Neural progenitor cell (in vitro differentiated cells): Measurements from ENCODE around the gene PRIMA1. TPM values are rescaled to one million over a fixed set of nuclear protein-coding genes. Genes with fewer than 3 reads are reported as not detected.

Experiments used
- DNase-seq: peaks from one replicate; pipeline ENCODE4 v3.0.0-alpha.2; 2016; ENCODE audit warnings: low spot score
- H2AFZ ChIP-seq: fragments of 200-600 bp; sonication (generic); replicated peaks from 2 replicates; pipeline ENCODE4 v1.6.1; 2016; ENCODE audit warnings: antibody characterized with exemption
- H3F3A ChIP-seq: fragments of 200-600 bp; sonication (generic); 2 replicates; pipeline ENCODE4 v1.6.1; 2016; ENCODE audit warnings: antibody characterized with exemption, low read depth
- H3K27ac ChIP-seq: fragments of 200-600 bp; sonication (generic); 2 replicates; pipeline ENCODE4 v1.5.1; 2016; ENCODE audit warnings: mild to moderate bottlenecking
- H3K27me3 ChIP-seq: fragments of 200-600 bp; sonication (generic); 2 replicates; pipeline ENCODE4 v1.6.1; 2016; ENCODE audit warnings: mild to moderate bottlenecking, moderate library complexity
- H3K36me3 ChIP-seq: fragments of 200-600 bp; sonication (generic); 2 replicates; pipeline ENCODE4 v1.5.1; 2016
- H3K4me1 ChIP-seq: fragments of 200-600 bp; sonication (generic); 2 replicates; pipeline ENCODE4 v1.6.1; 2016; ENCODE audit warnings: mixed run types
- H3K4me2 ChIP-seq: fragments of 200-600 bp; sonication (generic); 2 replicates; pipeline ENCODE4 v1.6.1; 2016
- H3K4me3 ChIP-seq: fragments of 200-600 bp; sonication (generic); 2 replicates; pipeline ENCODE4 v1.5.1; 2016
- H3K79me2 ChIP-seq: fragments of 200-600 bp; sonication (generic); 2 replicates; pipeline ENCODE4 v1.6.1; 2016; ENCODE audit warnings: low read depth
- H3K9ac ChIP-seq: fragments of 200-600 bp; sonication (generic); 2 replicates; pipeline ENCODE4 v1.6.1; 2016
- H3K9me3 ChIP-seq: fragments of 200-600 bp; sonication (generic); 2 replicates; pipeline ENCODE4 v1.5.1; 2016; ENCODE audit warnings: low read depth
- H4K20me1 ChIP-seq: fragments of 200-600 bp; sonication (generic); 2 replicates; pipeline ENCODE4 v1.6.1; 2016; ENCODE audit warnings: low read depth
- H3K27ac Mint-ChIP-seq: 3 replicates; pipeline ENCODE4 v1.8.0; 2021; ENCODE audit warnings: mixed read lengths
- H3K27me3 Mint-ChIP-seq: 2 replicates; pipeline ENCODE4 v1.8.0; 2022; ENCODE audit warnings: low read depth, mild to moderate bottlenecking, inconsistent platforms, moderate library complexity, mixed read lengths; ENCODE audit not compliant: insufficient read depth
- H3K36me3 Mint-ChIP-seq: 3 replicates; pipeline ENCODE4 v1.8.0; 2021; ENCODE audit warnings: mixed read lengths
- H3K4me1 Mint-ChIP-seq: 3 replicates; pipeline ENCODE4 v1.8.0; 2021; ENCODE audit warnings: mixed read lengths
- H3K4me3 Mint-ChIP-seq: 3 replicates; pipeline ENCODE4 v1.8.0; 2021; ENCODE audit warnings: mild to moderate bottlenecking, moderate library complexity, mixed read lengths
- H3K9me3 Mint-ChIP-seq: 3 replicates; pipeline ENCODE4 v1.8.0; 2020; ENCODE audit warnings: mixed read lengths
- EZH2 ChIP-seq: fragments of 200-600 bp; sonication (generic); IDR thresholded peaks from 2 replicates; pipeline ENCODE4 v1.6.1; 2017; ENCODE audit warnings: antibody characterized with exemption, mild to moderate bottlenecking, moderate library complexity
- EZH2phosphoT487 ChIP-seq: fragments of 200-600 bp; sonication (generic); IDR thresholded peaks from 2 replicates; pipeline ENCODE4 v1.6.1; 2017; ENCODE audit warnings: antibody characterized with exemption
- total RNA-seq: library from RNA; depleted of rRNA; stranded (reverse); fragments of >200 nt; gene quantifications from 2 replicates; pipeline ENCODE4 v1.2.3, GENCODE V29; 2015; ENCODE audit warnings: low replicate concordance
- TF ChIP-seq, protein P1 (sequence below): fragments of 200-600 bp; sonication (generic); IDR thresholded peaks from 2 replicates; pipeline ENCODE4 v1.5.1; 2017; ENCODE audit warnings: antibody characterized with exemption, mild to moderate bottlenecking

Gene PRIMA1
- total RNA-seq, 1 donor from 2014 or later = 2.8 TPM

DNA sequence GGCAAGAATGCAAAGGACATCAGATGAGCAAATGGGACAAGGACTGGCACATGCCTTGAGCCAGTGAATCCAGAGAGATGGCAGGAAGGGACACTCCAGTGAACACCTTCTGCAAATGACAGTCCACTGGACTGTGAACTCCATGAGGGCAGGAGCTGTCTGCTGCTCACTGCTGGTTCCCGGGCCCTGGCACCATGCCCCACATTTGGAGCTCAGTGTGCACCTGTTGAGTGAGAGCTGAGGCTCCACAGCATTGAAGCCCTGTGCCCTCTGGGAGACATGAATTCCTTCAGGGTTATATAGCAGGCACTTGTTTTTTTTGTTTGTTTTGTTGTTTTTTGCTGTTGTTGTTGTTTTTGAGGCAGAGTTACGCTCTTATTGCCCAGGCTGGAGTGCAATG lies 13.1 kb downstream of the PRIMA1 start:
- Histone ChIP-seq H3K27me3 (no peaks in the 10 kb centered on the region), H3K4me1 (peaks cover 7% of the 10 kb centered on the region), H3K9me3 (no peaks in the 10 kb centered on the region), H2AFZ (no peak overlapping the region), H4K20me1 (no peaks in the 10 kb centered on the region), H3K4me3 (no peak overlapping the region), H3K27ac (no peak overlapping the region), H3K9ac (no peak overlapping the region), H3K79me2 (no peaks in the 10 kb centered on the region), H3F3A (no peaks in the 10 kb centered on the region), H3K36me3 (no peaks in the 10 kb centered on the region), H3K4me2 (no peak overlapping the region)
- no peak for DNase-seq
- Mint-ChIP-seq H3K4me3 (no peak overlapping the region), H3K36me3 (peaks cover 4% of the 10 kb centered on the region), H3K4me1 (peaks cover 8% of the 10 kb centered on the region), H3K27me3 (peaks cover 2% of the 10 kb centered on the region), H3K27ac (no peak overlapping the region), H3K9me3 (no peaks in the 10 kb centered on the region)
- TF ChIP-seq, protein P1, sequence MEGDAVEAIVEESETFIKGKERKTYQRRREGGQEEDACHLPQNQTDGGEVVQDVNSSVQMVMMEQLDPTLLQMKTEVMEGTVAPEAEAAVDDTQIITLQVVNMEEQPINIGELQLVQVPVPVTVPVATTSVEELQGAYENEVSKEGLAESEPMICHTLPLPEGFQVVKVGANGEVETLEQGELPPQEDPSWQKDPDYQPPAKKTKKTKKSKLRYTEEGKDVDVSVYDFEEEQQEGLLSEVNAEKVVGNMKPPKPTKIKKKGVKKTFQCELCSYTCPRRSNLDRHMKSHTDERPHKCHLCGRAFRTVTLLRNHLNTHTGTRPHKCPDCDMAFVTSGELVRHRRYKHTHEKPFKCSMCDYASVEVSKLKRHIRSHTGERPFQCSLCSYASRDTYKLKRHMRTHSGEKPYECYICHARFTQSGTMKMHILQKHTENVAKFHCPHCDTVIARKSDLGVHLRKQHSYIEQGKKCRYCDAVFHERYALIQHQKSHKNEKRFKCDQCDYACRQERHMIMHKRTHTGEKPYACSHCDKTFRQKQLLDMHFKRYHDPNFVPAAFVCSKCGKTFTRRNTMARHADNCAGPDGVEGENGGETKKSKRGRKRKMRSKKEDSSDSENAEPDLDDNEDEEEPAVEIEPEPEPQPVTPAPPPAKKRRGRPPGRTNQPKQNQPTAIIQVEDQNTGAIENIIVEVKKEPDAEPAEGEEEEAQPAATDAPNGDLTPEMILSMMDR = no peak
- TF ChIP-seq EZH2 (no peak), EZH2phosphoT487 (no peak)

DNA sequence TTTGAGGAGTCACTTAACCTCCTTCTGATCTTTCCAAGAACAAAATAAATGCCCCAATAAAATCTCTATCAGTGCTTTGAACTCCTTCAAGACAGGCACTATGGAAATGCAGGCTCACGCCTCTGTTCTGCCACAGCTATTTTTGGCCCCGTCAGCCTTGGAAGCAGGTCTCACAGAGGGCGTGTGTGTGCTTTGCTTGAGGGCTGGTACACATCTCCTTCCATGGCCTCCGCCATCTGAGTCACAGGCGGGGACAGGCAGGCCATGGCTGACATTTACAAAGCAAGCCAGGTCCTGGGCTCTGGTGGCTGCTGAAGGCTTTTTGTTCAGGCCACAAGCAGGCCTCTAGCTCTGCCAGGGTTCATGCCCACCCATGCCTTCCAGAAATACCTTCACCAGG lies 16.0 kb downstream of the PRIMA1 start:
- Histone ChIP-seq H2AFZ (no peak overlapping the region), H3K27ac (no peak overlapping the region), H3K79me2 (no peaks in the 10 kb centered on the region), H3F3A (no peaks in the 10 kb centered on the region), H3K4me1 (peaks cover 6% of the 10 kb centered on the region), H3K9me3 (no peaks in the 10 kb centered on the region), H4K20me1 (no peaks in the 10 kb centered on the region), H3K36me3 (no peaks in the 10 kb centered on the region), H3K27me3 (no peaks in the 10 kb centered on the region), H3K9ac (no peak overlapping the region), H3K4me3 (no peak overlapping the region), H3K4me2 (no peak overlapping the region)
- no peak overlapping the region for H3K27ac Mint-ChIP-seq
- H3K27me3 Mint-ChIP-seq = peaks cover 2% of the 10 kb centered on the region
- H3K36me3 Mint-ChIP-seq = no peaks in the 10 kb centered on the region
- TF ChIP-seq EZH2phosphoT487 = no peak
- no peak for TF ChIP-seq EZH2
- TF ChIP-seq, protein P1 = no peak
- peaks cover 11% of the 10 kb centered on the region for H3K4me1 Mint-ChIP-seq
- H3K9me3 Mint-ChIP-seq = no peaks in the 10 kb centered on the region
- no peak for DNase-seq
- H3K4me3 Mint-ChIP-seq = no peak overlapping the region

DNA sequence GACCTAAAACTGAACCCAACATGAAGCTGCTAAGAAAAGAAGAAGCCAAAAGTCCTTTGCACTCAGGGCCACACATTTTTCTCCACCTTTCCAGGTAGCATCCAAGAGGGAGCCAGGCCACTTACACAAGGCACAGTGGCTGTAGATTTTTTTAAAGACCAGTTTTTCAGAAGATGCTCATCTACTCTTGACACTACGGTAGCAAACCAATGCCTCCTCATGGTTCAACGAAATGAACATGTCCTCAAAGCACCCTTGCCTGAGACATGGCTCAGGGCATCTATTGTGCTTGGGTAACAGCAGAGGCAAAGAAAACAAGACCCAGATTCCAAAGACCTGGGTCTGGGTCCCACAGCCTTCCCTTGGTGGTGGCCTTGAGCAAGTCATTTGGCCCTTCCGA lies 22.3 kb downstream of the PRIMA1 start:
- Histone ChIP-seq H3K4me3 (no peak overlapping the region), H3K4me2 (no peak overlapping the region), H3K79me2 (no peaks in the 10 kb centered on the region), H4K20me1 (no peaks in the 10 kb centered on the region), H3K27me3 (no peaks in the 10 kb centered on the region), H3K36me3 (no peaks in the 10 kb centered on the region), H3K9me3 (no peaks in the 10 kb centered on the region), H3K4me1 (peaks cover 17% of the 10 kb centered on the region), H3F3A (no peaks in the 10 kb centered on the region), H3K27ac (no peak overlapping the region), H2AFZ (no peak overlapping the region), H3K9ac (no peak overlapping the region)
- TF ChIP-seq, protein P1 = no peak
- TF ChIP-seq EZH2phosphoT487 (no peak), EZH2 (no peak)
- peaks cover 3% of the 10 kb centered on the region for H3K27me3 Mint-ChIP-seq
- H3K4me3 Mint-ChIP-seq = no peak overlapping the region
- peak overlapping the region; percentile 65 for H3K27ac Mint-ChIP-seq
- no peaks in the 10 kb centered on the region for H3K36me3 Mint-ChIP-seq
- no peak for DNase-seq
- no peaks in the 10 kb centered on the region for H3K9me3 Mint-ChIP-seq
- peaks cover 50% of the 10 kb centered on the region for H3K4me1 Mint-ChIP-seq
